Brain pericyte (primary cell): ENCODE measurements around the gene ST6GAL1.
"Not testable (repeated sequence)": the region's sequence is repeated elsewhere in the genome, so short reads cannot be mapped to it uniquely, and the experiment has no call there.

Experiments
- DNase-seq: peaks from one replicate; pipeline ENCODE4 v3.0.0-alpha.2; 2012; ENCODE audit warnings: low read depth, low spot score

Gene ST6GAL1

DNA sequence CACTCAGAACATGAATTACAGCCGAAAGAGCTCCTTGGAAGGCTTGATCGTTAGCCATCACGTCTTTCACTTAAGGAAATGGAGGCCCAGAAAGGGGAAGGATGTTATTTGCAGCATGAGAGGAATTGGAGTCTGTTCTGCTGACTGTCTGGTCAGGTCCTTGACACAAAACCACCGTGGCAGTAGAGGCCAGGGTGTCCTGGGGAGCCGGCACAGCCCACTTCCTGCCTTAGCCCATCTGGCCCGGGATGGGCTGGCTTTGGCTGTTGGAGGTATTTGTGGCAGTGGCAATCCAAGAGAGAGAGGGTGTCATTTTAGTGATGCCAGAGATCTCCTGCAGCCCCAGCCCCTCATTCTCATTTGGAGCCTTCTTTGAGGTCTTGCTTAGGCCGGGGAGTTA lies 37.4 kb downstream of the ST6GAL1 start:
- DNase-seq: no peak

DNA sequence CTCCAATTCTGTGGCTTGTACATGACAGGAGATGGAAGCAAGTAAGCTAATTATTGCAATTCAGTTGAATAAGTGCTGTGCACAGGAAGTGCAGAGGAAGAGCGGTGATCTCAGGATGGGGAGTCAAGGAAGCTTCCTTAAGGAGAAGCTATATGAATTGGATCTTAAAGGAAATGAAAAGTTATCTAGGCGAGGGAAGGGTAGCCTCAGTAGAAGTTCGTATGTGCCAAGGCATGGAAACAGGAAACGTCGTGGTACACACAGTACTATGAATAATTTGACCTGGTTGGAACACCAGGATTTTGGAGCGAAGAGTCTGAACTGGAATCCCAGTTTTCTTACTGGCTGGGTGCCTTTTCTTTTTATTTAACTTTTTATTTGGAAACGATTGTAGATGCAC lies 39.3 kb downstream of the ST6GAL1 start:
- no peak for DNase-seq

DNA sequence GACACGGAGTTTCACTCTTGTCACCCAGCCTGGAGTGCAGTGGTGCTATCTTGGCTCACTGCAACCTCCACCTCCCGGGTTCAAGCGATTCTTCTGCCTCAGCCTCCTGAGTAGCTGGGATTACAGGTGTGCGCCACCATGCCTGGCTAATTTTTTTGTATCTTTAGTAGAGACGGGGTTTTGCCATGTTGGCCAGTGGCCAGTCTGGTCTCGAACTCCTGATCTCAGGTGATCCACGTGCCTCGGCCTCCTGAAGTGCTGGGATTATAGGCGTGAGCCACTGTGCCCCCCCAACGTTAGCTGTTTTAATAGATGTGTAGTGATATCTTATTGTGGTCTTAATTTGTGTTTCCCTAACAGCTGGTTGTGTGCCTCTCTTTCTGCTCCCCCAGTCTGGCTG lies 40.8 kb downstream of the ST6GAL1 start:
- not testable (repeated sequence) for DNase-seq

DNA sequence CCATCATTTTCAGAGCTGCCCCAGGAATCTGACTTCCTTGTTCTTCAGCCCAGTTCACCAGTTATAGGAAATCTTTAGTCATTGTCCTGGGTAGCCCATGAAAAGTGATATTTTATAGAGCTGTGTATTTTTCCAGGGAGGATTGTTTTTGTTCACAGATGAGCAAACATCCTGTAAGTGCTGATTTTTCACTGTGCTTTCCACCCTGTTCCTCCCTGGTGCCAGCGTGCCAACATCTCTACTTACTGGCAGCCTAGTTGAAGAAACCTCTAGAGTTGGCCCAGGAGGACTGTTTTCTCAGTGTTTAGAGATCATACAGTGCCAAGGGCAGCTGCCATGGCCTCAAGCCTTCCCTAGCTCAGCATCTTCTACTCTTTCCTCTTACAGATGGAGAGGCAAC lies 41.3 kb downstream of the ST6GAL1 start:
- no peak for DNase-seq

DNA sequence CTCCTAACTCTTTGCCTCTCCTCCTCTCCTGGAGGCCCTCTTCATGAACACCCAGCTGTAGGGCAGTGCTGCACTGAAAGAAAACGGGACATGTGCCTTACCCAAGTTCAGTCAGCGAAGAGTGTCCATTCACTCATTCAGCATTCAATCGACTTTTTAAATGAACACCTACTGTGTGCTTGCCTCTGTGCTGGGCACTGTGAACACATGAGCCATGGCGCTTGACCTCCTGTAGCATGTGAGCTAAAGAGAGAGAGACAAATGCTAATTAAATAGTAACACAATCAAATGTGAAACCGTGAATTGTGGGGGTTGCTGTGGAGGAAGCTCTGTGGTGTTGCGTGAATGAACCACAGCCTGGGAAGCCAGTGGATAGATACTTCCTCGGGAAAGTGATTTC lies 43.4 kb downstream of the ST6GAL1 start:
- DNase-seq: no peak

DNA sequence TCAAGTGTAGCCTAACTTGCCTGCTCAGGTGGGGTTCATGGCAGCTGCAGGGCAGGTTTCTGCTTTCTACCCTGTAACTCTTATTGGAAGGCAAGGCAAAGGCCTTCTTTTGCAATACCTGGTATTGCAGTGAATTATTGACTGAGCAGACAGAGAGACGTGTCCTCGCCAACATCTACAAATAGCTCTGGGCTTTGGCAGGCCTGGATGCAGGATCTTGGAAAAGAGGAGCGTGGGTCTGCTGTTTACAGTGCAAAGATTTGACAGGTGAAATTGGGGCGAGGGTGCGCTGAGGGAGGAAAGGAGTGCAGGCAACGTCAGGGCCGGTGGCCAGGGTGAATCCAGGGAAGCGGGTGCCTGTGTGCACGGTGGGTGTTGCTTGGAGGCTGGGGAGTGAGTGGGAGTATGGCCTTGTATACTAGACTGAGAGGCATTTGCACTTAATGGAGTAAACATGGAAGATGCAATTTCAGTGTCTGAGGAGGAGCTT lies 44.5 kb downstream of the ST6GAL1 start:
- DNase-seq: no peak

DNA sequence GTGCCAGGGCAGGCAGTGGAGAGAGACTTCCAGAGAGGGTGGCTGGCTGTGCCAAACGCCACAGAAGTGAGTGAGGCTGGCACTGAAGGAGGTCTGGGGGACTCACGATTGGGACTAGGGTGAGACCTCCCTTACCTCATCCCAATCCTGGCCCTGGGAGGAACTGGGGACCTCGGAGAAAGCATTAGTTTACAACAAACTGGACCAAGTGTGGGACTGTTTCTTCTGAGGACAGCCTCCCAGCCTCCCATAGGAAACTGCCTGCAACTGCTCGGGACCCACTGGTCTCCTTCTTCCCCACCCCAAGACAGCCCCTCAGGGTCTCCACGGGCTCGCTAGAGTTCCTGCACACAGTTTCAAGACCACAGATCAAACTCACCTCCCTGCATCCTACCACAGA lies 45.4 kb downstream of the ST6GAL1 start:
- DNase-seq: no peak

DNA sequence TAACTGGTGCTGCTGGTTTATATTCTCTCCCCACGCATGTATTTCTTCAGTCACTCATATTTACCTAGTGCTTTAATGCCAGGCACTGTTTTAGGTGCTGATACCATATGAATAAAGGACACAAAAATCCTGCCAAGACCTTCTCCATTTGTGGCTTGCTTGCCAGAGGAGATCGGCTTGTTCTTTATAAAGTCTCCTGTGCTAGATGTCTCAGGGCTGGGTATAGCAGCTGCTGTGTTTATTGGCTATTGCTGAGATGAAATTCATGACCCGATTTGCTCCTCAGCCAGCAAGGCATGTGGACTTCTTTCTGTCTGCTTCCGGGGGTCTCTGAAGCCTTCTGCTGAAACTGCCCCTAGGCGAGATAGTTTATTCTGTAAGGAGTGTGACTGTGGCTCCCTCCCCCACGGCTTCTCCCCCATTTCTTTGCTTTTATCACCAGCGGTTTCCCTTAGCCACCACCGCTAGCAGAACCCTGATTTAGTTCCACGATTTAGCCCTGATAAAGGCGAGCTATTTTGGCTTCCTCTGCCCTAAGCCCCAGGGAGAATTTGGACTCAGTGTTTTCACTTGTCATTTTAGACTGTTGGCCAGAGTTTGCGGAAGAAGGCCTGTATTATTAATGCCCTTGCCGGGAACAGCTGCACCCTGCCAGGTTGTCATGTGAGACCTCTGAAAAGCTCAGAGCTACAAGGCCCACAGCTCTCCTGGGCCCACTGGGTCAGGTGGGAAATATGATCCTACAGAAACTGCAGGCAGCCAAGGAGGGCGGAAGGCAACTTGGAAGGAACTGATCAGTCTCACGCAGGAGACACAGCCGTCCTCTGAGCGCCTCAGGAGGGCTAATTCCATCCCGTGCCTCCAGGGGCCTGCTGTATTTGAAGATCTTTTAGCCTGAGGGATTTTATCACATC lies 46.8 kb downstream of the ST6GAL1 start:
- DNase-seq: peak; percentile 89

DNA sequence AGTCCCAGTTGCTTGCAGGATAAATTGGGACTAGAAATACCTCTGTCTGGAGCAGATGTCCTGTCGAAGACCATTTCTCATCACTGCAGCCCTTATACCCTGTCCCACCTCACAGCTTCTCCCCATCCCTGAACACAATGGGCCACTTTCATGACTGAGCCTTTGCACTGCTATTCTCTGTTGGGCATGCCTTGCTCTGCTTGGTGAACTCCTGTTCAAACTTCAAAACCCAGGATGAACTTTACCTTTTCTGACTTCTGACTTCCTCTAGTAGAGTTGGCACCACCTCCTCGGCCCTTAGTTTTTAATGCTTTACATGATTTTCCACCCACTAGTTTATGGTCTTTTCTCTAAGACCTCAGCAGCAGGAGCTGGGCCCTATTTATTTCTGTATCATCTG lies 48.4 kb downstream of the ST6GAL1 start:
- DNase-seq: no peak

DNA sequence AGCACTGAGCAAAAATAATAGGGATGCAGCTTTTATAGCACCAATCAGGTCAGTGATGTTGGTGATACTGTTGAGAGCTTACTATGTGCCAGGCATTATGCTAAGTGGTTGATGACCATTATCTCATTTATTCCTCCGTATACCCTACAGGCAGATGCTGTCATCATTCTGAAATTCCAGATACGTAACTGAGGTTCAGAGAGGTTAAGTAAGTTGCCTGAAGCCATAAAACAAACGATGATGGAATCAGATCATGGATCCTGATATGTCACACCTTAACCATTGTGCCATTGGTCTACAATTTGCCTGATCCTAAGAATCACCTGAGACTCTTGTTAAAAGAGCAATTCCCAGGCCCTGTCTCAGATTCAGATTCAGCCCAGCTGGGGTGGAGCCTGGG lies 49.5 kb downstream of the ST6GAL1 start:
- no peak for DNase-seq

DNA sequence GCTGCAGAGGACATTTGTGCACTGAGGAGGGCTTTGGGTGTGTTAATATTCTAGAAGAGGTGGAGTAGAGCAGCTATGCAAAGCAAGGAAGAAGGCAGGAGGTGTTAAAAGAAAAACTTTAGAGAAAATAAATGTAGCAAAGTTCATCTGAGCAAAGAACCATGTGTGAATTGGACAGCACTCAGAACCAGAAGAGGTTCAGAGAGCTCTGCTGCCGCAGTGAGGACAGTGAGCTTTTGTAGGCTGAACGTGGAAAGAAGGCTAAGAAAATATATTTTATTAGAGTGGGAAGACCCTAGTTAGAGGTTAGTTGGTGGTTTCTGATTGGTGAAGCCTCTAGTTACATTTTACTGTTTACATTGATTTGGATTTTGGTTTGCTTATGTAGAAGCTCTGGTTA lies 50.7 kb downstream of the ST6GAL1 start:
- DNase-seq: no peak

DNA sequence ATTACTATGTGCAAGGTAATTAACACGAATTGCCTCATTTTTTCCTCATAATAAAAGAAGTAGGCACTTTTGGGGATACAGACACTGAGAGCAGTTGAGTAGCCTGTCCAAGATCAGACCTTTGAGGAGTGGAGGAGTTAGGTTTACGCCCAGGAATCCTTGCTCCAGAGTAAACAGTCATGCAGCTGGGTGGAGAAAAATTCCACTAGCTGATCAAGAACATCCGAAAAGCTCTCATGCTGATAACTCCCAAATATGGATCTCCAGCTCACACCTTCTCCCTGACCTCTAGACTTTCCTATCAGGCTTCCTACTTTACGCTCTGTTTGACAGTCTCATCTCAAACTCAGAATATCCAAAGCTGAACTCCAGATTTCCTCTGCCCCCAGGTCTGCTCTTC lies 53.3 kb downstream of the ST6GAL1 start:
- no peak for DNase-seq

DNA sequence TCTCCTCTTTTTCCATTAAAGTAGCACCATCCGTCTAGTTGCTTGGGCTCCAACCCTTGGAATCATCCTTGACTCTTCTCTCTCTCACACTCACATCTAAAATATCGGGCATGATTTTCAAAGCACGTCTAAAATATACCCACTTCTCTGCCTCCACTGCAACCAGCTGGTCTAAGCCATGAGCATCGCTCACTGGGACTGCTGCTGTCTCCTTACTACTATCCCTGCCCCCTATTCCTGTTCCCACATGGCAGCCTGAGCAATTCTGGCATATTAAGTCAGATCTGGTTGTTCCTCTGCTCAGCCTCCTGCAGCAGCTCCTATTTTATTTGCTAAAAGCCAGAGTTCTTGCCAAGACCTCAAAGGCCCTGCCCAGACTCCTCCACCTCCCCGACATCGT lies 53.7 kb downstream of the ST6GAL1 start:
- no peak for DNase-seq

DNA sequence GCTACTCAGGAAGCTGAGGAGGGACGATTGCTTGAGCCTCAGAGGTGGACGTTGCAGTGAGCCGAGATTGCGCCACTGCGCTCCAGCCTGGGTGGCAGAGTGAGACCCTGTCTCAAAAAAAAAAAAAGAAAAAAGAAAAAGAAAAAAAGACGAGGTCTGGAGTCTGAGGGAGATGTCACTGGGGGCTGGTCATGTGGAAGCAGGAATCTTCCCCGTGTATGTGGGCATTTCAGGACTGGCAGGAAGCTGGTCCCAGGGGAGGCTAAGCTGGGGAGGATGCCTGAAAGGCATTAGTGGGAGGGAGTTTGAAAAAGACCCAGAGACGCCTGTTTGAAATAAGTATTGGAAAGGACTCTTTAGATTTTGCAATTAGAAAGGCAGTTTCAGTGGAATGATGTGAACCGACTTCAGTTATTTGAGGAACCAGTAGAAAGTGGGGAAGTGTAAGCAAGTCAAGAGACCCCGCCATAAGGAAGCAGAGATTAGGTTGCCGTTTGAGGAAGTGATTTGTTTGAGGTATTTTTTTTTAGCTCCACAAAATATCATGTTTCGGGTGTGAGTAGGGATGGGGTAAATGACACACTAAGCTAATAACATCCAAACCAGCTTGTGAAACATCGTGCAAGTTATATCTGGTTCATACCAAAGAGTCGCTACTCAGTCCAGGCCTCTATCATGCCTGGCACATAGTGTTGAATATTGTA lies 55.5 kb downstream of the ST6GAL1 start:
- DNase-seq: no peak

DNA sequence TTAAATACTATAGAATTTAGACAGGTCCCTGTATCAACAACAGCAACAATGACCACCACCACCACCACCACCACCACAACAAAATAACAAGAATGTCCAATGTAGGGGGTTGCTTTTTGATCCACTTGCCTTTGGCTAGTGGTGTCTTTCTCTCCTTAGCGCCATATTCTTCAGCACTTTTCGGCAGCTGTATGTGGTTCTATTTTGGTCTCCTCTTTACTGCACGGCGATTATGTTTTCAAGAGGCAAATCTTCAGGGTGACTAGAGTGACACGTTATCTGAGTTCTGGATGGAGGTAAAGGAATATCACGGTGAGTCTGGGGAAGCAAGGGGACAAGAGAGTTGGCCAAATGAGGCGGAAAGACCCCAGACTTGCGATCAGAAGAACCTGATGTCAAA lies 56.1 kb downstream of the ST6GAL1 start:
- DNase-seq: no peak

DNA sequence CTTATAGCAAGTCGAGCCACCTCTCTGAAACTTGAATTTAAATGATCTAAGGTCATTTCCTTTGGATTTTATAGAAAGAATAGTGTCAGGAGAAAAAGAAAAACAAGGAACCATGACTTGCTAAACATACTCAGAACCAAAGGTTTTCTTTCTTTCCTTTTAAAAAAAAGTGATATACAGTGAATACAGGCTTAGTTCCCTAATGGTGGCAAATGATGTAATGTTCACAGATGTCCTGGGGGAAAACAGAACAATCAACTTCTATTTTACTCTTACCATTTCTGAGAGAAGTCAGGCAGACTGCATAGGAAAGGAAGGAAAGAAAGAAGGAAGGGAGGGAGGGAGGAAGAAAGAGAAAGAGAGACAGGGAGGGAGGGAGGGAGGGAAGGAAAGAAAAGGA lies 56.5 kb downstream of the ST6GAL1 start:
- DNase-seq: no peak

DNA sequence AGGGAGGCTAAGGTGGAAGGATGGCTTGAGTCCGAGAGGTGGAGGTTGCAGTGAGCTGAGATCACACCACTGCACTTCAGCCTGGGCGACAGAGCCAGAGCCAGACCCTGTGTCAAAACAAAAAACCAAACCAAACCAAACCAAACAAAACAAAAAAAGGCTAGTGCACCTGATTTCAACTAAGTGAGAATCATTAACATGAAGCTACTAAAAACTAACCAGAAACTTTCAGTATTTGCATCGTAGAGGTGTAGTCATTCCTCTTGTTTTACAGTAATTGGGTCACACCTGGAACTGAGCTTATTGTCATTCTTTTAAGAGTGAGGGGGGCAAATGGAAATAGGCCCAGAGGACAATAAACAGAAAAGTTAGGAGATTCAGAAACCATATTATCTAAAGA lies 58.5 kb downstream of the ST6GAL1 start:
- no peak for DNase-seq

DNA sequence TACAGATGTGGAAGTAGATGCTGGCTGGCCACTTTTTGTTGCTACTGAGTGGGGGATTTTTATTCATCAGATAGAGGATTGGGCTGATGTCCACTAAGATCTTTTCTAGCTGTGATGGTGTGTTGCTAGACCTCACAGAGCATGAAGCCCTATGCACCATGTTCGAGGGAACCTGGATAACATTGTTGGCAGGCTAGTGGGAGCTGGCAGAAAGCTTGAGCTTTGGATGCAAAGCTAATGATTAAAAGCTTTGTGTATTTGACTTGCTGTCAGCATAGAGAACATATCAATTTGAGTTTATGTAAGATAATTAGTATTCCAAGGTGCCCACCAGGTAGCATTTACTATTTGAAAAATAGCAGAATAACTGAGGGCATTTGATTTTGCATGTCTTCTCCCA lies 59.1 kb downstream of the ST6GAL1 start:
- DNase-seq: no peak

DNA sequence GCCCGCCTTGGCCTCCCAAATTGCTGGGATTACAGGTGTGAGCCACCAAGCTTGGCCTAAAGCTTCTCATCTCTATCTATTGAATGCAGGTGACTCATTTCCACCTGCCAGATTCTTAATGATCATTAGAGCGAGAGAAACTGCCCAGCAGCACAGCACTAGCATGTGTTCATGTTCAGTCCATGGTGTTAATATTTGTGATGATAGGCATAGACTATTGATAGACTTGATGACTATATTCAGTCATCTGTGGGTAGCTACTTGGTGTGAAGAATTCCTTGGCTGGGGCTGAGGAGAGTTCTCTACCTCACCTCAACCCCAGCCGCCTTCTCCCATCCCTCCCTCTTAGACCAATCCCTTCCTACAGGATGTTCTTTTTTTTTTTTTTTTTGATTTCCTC lies 60.0 kb downstream of the ST6GAL1 start:
- DNase-seq: no peak

DNA sequence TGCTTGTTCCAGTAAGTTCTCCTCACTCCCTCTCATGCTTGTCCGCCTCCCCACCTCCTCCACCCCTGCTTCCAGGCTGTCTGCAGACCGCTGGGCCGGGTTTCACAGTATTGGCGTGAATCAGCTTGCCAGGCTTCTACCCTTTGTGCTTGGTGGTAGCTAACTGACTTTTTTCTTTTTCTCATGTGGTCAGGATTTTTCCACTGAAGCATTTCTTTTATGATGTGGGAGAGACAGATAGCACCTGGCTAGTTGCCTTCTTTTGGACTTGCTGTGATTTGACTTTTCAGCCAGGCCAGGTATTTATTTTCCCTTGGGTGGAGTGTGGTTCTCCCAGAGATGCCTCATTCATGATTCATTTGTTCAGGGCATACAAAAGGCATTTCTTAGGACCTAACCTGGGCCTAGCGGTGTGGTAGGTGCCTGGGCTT lies 60.6 kb downstream of the ST6GAL1 start:
- no peak for DNase-seq

DNA sequence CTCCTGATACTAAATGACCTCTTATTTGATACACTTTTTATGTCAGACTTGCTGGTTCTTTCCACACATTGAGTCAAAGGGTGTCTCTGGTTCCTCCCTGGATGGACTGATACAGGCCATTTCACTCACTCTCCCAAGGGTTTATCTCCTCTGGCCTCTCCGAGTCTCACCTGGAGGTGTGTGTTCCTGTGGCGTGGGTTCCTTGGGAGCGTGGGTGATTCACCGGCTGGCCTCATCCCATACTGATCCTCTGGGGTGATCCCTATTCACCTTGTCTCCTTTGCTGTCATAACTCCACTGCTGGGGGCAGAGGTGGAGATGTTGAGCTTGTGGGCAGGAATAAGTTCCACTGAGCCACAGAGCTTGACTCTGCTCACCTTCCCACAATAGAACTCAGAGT lies 61.1 kb downstream of the ST6GAL1 start:
- no peak for DNase-seq

DNA sequence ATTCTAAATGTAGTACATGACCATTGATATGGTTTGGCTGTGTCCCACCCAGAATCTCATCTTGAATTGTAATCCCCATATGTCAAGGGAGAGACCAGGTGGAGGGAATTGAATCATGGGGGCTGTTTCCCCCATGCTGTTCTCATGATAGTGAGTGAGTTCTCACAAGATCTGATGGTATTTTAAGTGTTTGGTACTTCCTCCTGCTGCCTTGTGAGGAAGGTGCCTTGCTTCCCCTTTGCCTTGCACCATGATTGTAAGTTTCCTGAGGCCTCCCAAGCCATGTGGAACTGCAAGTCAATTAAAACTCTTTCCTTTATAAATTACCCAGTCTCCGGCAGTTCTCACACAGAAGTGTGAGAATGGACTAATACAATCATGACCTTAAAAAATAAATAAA lies 61.8 kb downstream of the ST6GAL1 start:
- not testable (repeated sequence) for DNase-seq

DNA sequence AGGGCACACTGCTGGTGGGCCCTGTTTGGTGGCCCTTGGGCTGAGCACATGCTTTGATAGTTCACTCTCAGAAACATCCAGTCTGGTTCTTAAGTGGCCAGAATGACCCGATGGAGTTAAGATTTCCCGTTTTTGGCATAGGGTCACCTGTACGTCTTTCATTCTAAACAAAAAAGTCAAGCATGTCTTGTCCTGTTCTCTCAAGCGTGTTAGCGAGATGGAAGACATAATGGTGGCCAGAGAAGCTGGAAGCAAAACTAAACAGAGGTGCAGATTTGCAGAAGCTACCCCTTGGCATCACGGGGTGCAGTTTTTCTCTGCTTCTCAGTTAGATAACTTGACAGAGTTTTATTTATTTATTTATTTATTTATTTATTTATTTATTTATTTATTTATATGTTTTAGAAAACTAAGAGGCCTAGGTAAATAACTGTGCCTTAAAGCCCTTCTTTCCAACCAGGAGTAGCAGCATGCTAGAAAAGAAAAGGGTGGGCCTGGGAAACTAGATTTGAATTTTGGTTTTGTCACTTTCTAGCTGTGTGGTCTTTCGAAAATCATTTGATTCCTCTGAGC lies 63.0 kb downstream of the ST6GAL1 start:
- no peak for DNase-seq
